HCT116 (cell line): ENCODE results near the gene EIF5B. TPM values are rescaled to one million over a fixed set of nuclear protein-coding genes. Genes with fewer than 3 reads are reported as not detected.

ENCODE experiments used
- ATAC-seq: fragments of 200-7000 bp; cut with Tn5 transposase; 2 replicates; pipeline ENCODE4 v1.9.1; 2020; ENCODE audit warnings: mild to moderate bottlenecking, moderate library complexity
- BruUV-seq: library from RNA; stranded (reverse); fragments of 400-500 nt; replicated peaks from 2 replicates; lab custom pipeline; 2021; lab: Mats Ljungman, UMichigan
- CTCF ChIA-PET: fragments of 300-600 bp; sonication (Branson Sonifier 250); formaldehyde crosslinking; loops from one replicate; lab custom pipeline; 2021; ENCODE audit warnings: antibody characterized with exemption; lab: Charles Lee
- POLR2A ChIA-PET: fragments of 300-600, 350-600 bp; sonication (Branson Sonifier 250); formaldehyde crosslinking; loops from one replicate; lab custom pipeline; 2021; ENCODE audit warnings: antibody characterized with exemption; lab: Charles Lee
- RAD21 ChIA-PET, 2 experiments: fragments of 300-600 bp; sonication (Branson Sonifier 250); formaldehyde crosslinking; loops; one replicate each; lab custom pipeline; 2023; ENCODE audit warnings: low total read pairs in 2 of 2; ENCODE audit not compliant: uncharacterized antibody in 2 of 2, unreplicated experiment in 2 of 2, low non-redundant PET in 1 of 2; lab: Charles Lee
- DNase-seq: peaks from one replicate; pipeline ENCODE4 v3.0.0-alpha.2; 2010; ENCODE audit warnings: low read depth, low spot score
- H2AFZ ChIP-seq: fragments of 200-600 bp; shearing (Covaris generic), sonication (generic); 2 replicates; pipeline ENCODE4 v1.6.1; 2017; ENCODE audit warnings: low read depth, mixed run types, mixed read lengths, antibody characterized with exemption, low read length; ENCODE audit not compliant: poor library complexity, severe bottlenecking
- H3K27ac ChIP-seq: 2 replicates; pipeline ENCODE4 v1.5.1; 2012; ENCODE audit warnings: low read depth, low read length
- H3K27me3 ChIP-seq: fragments of 200-600 bp; sonication (generic); 2 replicates; pipeline ENCODE4 v1.6.1; 2016; ENCODE audit warnings: mixed run types, low read length, mixed read lengths; ENCODE audit not compliant: insufficient read depth
- H3K36me3 ChIP-seq, 2 experiments: fragments of 200-500 bp in 1 of 2; fragments of 200-600 bp in 1 of 2; sonication (Bioruptor generic) in 1 of 2; sonication (generic) in 1 of 2; 2 replicates each; pipeline versions ENCODE4 v1.5.1 to v1.6.1; 2014 to 2016; ENCODE audit warnings: low read length in 2 of 2, inconsistent platforms in 1 of 2, mixed read lengths in 1 of 2, mixed run types in 1 of 2; ENCODE audit not compliant: insufficient read depth in 2 of 2, control insufficient read depth in 1 of 2
- H3K4me1 ChIP-seq, 2 experiments: fragments of 200-600 bp in 1 of 2; sonication (generic) in 1 of 2; 2 replicates each; pipeline versions ENCODE4 v1.5.1 to v1.6.1; 2012 to 2017; ENCODE audit warnings: low read length in 2 of 2, inconsistent platforms in 1 of 2, mild to moderate bottlenecking in 1 of 2, mixed read lengths in 1 of 2, mixed run types in 1 of 2, moderate library complexity in 1 of 2; ENCODE audit not compliant: insufficient read depth in 2 of 2, control insufficient read depth in 1 of 2
- H3K4me2 ChIP-seq: fragments of 200-600 bp; sonication (generic); 2 replicates; pipeline ENCODE4 v1.6.1; 2017; ENCODE audit warnings: mixed run types, low read length, mixed read lengths
- H3K4me3 ChIP-seq, 2 experiments: fragments of 200-600 bp in 1 of 2; sonication (generic) in 1 of 2; replicated peaks in 1 of 2; 2 replicates each; pipeline ENCODE4 v1.5.1; 2011 to 2016; ENCODE audit warnings: low read length in 2 of 2, control low read depth in 1 of 2, low read depth in 1 of 2, mild to moderate bottlenecking in 1 of 2, mixed read lengths in 1 of 2, mixed run types in 1 of 2
- H3K79me2 ChIP-seq: fragments of 200-600 bp; sonication (generic); 2 replicates; pipeline ENCODE4 v1.6.1; 2017; ENCODE audit warnings: mild to moderate bottlenecking, mixed run types, low read length, moderate library complexity, mixed read lengths; ENCODE audit not compliant: insufficient read depth
- H3K9ac ChIP-seq: fragments of 200-600 bp; sonication (generic); 2 replicates; pipeline ENCODE4 v1.6.1; 2016; ENCODE audit warnings: low read length, mixed read lengths
- H3K9me2 ChIP-seq: fragments of 200-600 bp; sonication (generic), shearing (Covaris generic); 2 replicates; pipeline ENCODE4 v1.6.1; 2017; ENCODE audit warnings: mixed run types, mild to moderate bottlenecking, moderate library complexity; ENCODE audit not compliant: insufficient read depth
- H3K9me3 ChIP-seq, 2 experiments: fragments of 200-500 bp in 1 of 2; fragments of 200-600 bp in 1 of 2; sonication (Bioruptor generic) in 1 of 2; sonication (generic) in 1 of 2; 2 replicates each; pipeline ENCODE4 v1.6.1; 2014 to 2017; ENCODE audit warnings: low read length in 2 of 2, mixed read lengths in 2 of 2, inconsistent platforms in 1 of 2, low read depth in 1 of 2, mild to moderate bottlenecking in 1 of 2, mixed run types in 1 of 2, moderate library complexity in 1 of 2; ENCODE audit not compliant: control insufficient read depth in 1 of 2, insufficient read depth in 1 of 2
- H4K20me1 ChIP-seq: fragments of 200-600 bp; sonication (generic), shearing (Covaris generic); 2 replicates; pipeline ENCODE4 v1.6.1; 2017; ENCODE audit warnings: mixed run types, mild to moderate bottlenecking, moderate library complexity; ENCODE audit not compliant: insufficient read depth
- ATF3 ChIP-seq: IDR thresholded peaks from 2 replicates; pipeline ENCODE4 v1.6.1; 2012
- CEBPB ChIP-seq: IDR thresholded peaks from 2 replicates; pipeline ENCODE4 v1.6.1; 2012; ENCODE audit warnings: low read depth
- EGR1 ChIP-seq: IDR thresholded peaks from 2 replicates; pipeline ENCODE4 v1.6.1; 2012; ENCODE audit warnings: low read depth
- POLR2AphosphoS5 ChIP-seq: IDR thresholded peaks from 2 replicates; pipeline ENCODE4 v1.6.1; 2011; ENCODE audit warnings: mild to moderate bottlenecking, low read depth, low read length, moderate library complexity
- RAD21 ChIP-seq: IDR thresholded peaks from 2 replicates; pipeline ENCODE4 v1.6.1; 2012; ENCODE audit warnings: low read depth, mild to moderate bottlenecking
- SP1 ChIP-seq: IDR thresholded peaks from 2 replicates; pipeline ENCODE4 v1.6.1; 2012; ENCODE audit warnings: low read depth
- TCF7L2 ChIP-seq: IDR thresholded peaks from 2 replicates; pipeline ENCODE4 v1.7.0; 2011; ENCODE audit warnings: borderline replicate concordance, inconsistent platforms; ENCODE audit not compliant: insufficient read depth, insufficient read length; ENCODE audit errors: extremely low read depth
- ZBTB33 ChIP-seq: IDR thresholded peaks from 2 replicates; pipeline ENCODE4 v1.6.1; 2011; ENCODE audit warnings: mild to moderate bottlenecking, low read length, moderate library complexity; ENCODE audit not compliant: insufficient replicate concordance; ENCODE audit errors: extremely low read depth
- ZFX ChIP-seq: fragments of 450-650 bp; IDR thresholded peaks from 2 replicates; pipeline ENCODE4 v1.6.1; 2017
- ZNF274 ChIP-seq: fragments of 200-500 bp; sonication (Bioruptor generic); IDR thresholded peaks from 2 replicates; pipeline ENCODE4 v1.6.1; 2014; ENCODE audit warnings: mild to moderate bottlenecking, low read depth, low read length, inconsistent platforms
- intact Hi-C: fragments of 100-400 bp; cut with micrococcal nuclease; formaldehyde crosslinking; loops from 2 replicates; pipeline ENCODE4 v1.10.0; 2022
- total RNA-seq: library from RNA; stranded (reverse); gene quantifications from one replicate; pipeline ENCODE4 v1.2.1, GENCODE V29; 2021; ENCODE audit not compliant: unreplicated experiment

The EIF5B gene
- total RNA-seq, 1 experiment from 2014 or later: 65.9 TPM

GRCh38 chr2:99399063-99399462 lies 61.9 kb downstream of the EIF5B start:
- H3K9me3 ChIP-seq: no peaks in the 10 kb centered on the region
- H3K36me3 ChIP-seq: peaks cover 53 to 72% of the 10 kb centered on the region in 2 experiments
- no TSS peak for BruUV-seq
- no peak for DNase-seq
- peaks cover 0 to 6% of the 10 kb centered on the region in 2 experiments; a peak in 1 of 4 replicates for H3K4me1 ChIP-seq
- POLR2A ChIA-PET: no interaction called here
- H3K4me2 ChIP-seq: no peak overlapping the region
- no peak overlapping the region for H3K27ac ChIP-seq
- no peaks in the 10 kb centered on the region for H4K20me1 ChIP-seq
- no peak overlapping the region for H3K9ac ChIP-seq
- TF ChIP-seq POLR2AphosphoS5 (peak; percentile 29; the same call in 1 of the 2 replicates), ZBTB33 (no peak)
- no peak overlapping the region for H2AFZ ChIP-seq
- CTCF ChIA-PET: no interaction called here
- H3K27me3 ChIP-seq: no peaks in the 10 kb centered on the region
- ATAC-seq: no peak
- H3K79me2 ChIP-seq: no peaks in the 10 kb centered on the region; the same call in 1 of the 2 replicates
- no peaks in the 10 kb centered on the region for H3K9me2 ChIP-seq
- no peak overlapping the region for H3K4me3 ChIP-seq
- intact Hi-C loops: no loop called here
- RAD21 ChIA-PET: no interaction called here

GRCh38 chr2:99399795-99400194 lies 62.6 kb downstream of the EIF5B start:
- ATAC-seq (no peak), DNase-seq (no peak)
- BruUV-seq: no TSS peak
- TF ChIP-seq SP1: no peak
- TF ChIP-seq ZNF274: no peak
- TF ChIP-seq ZFX: no peak
- TF ChIP-seq POLR2AphosphoS5: no peak
- no peak for TF ChIP-seq ATF3
- no peak for TF ChIP-seq RAD21
- no peak for TF ChIP-seq ZBTB33
- no peak for TF ChIP-seq TCF7L2
- TF ChIP-seq EGR1: no peak
- no peak for TF ChIP-seq CEBPB
- Histone ChIP-seq H3K4me2 (no peak overlapping the region), H3K9ac (no peak overlapping the region), H3K9me2 (no peaks in the 10 kb centered on the region), H3K4me3 (no peak overlapping the region), H3K4me1 (peaks cover 0 to 6% of the 10 kb centered on the region in 2 experiments; a peak in 1 of 4 replicates), H3K79me2 (no peaks in the 10 kb centered on the region; the same call in 1 of the 2 replicates), H4K20me1 (no peaks in the 10 kb centered on the region), H3K9me3 (no peaks in the 10 kb centered on the region), H3K27me3 (no peaks in the 10 kb centered on the region), H3K27ac (no peak overlapping the region), H2AFZ (no peak overlapping the region), H3K36me3 (peaks cover 50 to 72% of the 10 kb centered on the region in 2 experiments)
- ChIA-PET POLR2A (no interaction called here), RAD21 (no interaction called here), CTCF (no interaction called here)
- intact Hi-C loops: no loop called here
